Neural cell (in vitro differentiated cells): Measurements from ENCODE around the gene TRMT2A. TPM values are rescaled to one million over a fixed set of nuclear protein-coding genes. Genes with fewer than 3 reads are reported as not detected.
"Not testable (repeated sequence)": the region's sequence is repeated elsewhere in the genome, so short reads cannot be mapped to it uniquely, and the experiment has no call there.

ENCODE experiments used
- H2AFZ ChIP-seq: fragments of 200-600, 300-800 bp; sonication (generic), shearing (Covaris generic); 2 replicates; pipeline ENCODE4 v1.6.0; 2014; ENCODE audit warnings: low read depth, mild to moderate bottlenecking, antibody characterized with exemption, low read length, moderate library complexity
- H3F3A ChIP-seq: fragments of 200-600 bp; shearing (Covaris generic); 2 replicates; pipeline ENCODE4 v1.6.1; 2016; ENCODE audit warnings: mild to moderate bottlenecking, moderate library complexity, mixed read lengths, antibody characterized with exemption, low read length; ENCODE audit not compliant: insufficient read depth, poor library complexity, severe bottlenecking
- H3K27ac ChIP-seq: fragments of 200-600, 300-800 bp; sonication (generic), shearing (Covaris generic); 2 replicates; pipeline ENCODE4 v1.5.1; 2014; ENCODE audit warnings: mild to moderate bottlenecking, low read length, moderate library complexity
- H3K27me3 ChIP-seq: fragments of 300-800, 200-600 bp; sonication (generic), shearing (Covaris generic); 2 replicates; pipeline ENCODE4 v1.6.0; 2014; ENCODE audit warnings: mild to moderate bottlenecking, low read depth, low read length, moderate library complexity; ENCODE audit not compliant: insufficient read depth
- H3K36me3 ChIP-seq: fragments of 300-800, 200-600 bp; sonication (generic), shearing (Covaris generic); 2 replicates; pipeline ENCODE4 v1.5.1; 2014; ENCODE audit warnings: mild to moderate bottlenecking, antibody characterized with exemption, low read length, moderate library complexity; ENCODE audit not compliant: insufficient read depth
- H3K4me2 ChIP-seq: fragments of 300-800, 200-600 bp; sonication (generic), shearing (Covaris generic); 2 replicates; pipeline ENCODE4 v1.6.0; 2014; ENCODE audit warnings: mild to moderate bottlenecking, low read length
- H3K4me3 ChIP-seq: fragments of 300-800, 200-600 bp; sonication (generic), shearing (Covaris generic); 2 replicates; pipeline ENCODE4 v1.5.1; 2014; ENCODE audit warnings: mild to moderate bottlenecking, low read length, moderate library complexity
- H3K79me2 ChIP-seq: fragments of 200-600 bp; shearing (Covaris generic); replicated peaks from 2 replicates; pipeline ENCODE4 v1.6.0; 2014; ENCODE audit warnings: mild to moderate bottlenecking, low read length, moderate library complexity; ENCODE audit not compliant: insufficient read depth
- H3K9ac ChIP-seq: fragments of 300-800, 200-600 bp; sonication (generic), shearing (Covaris generic); 2 replicates; pipeline ENCODE4 v1.6.1; 2016; ENCODE audit warnings: mild to moderate bottlenecking, low read length, mixed read lengths
- H3K9me2 ChIP-seq: fragments of 200-600 bp; shearing (Covaris generic); 2 replicates; pipeline ENCODE4 v1.6.1; 2016; ENCODE audit warnings: mild to moderate bottlenecking, low read length, mixed read lengths; ENCODE audit not compliant: insufficient read depth
- H3K9me3 ChIP-seq: fragments of 200-600, 300-800 bp; sonication (generic), shearing (Covaris generic); 2 replicates; pipeline ENCODE4 v1.6.1; 2016; ENCODE audit warnings: mild to moderate bottlenecking, mixed run types, low read length, moderate library complexity, mixed read lengths
- H4K20me1 ChIP-seq: fragments of 200-600 bp; shearing (Covaris generic); 2 replicates; pipeline ENCODE4 v1.6.1; 2016; ENCODE audit warnings: mild to moderate bottlenecking, mixed run types; ENCODE audit not compliant: insufficient read depth
- EP300 ChIP-seq: fragments of 450-650 bp; conservative IDR thresholded peaks from 2 replicates; pipeline ENCODE4 v1.6.1; 2014; ENCODE audit warnings: antibody characterized with exemption, mild to moderate bottlenecking, moderate library complexity; ENCODE audit not compliant: poor library complexity, severe bottlenecking
- EZH2 ChIP-seq: fragments of 200-600, 300-800 bp; shearing (Covaris generic), sonication (generic); IDR thresholded peaks from 2 replicates; pipeline ENCODE4 v1.6.1; 2014; ENCODE audit warnings: antibody characterized with exemption, low read length, borderline replicate concordance, mild to moderate bottlenecking; ENCODE audit not compliant: insufficient read depth, poor library complexity, severe bottlenecking
- MXI1 ChIP-seq: fragments of 450-650 bp; conservative IDR thresholded peaks from 2 replicates; pipeline ENCODE4 v1.6.1; 2014; ENCODE audit warnings: antibody characterized with exemption, mild to moderate bottlenecking; ENCODE audit not compliant: poor library complexity, severe bottlenecking
- POLR2AphosphoS5 ChIP-seq: IDR thresholded peaks from 2 replicates; pipeline ENCODE4 v1.6.1; 2012
- RAD21 ChIP-seq: fragments of 450-650 bp; conservative IDR thresholded peaks from 2 replicates; pipeline ENCODE4 v1.6.1; 2014; ENCODE audit warnings: antibody characterized with exemption, mild to moderate bottlenecking, moderate library complexity
- SMC3 ChIP-seq: fragments of 450-650 bp; conservative IDR thresholded peaks from 2 replicates; pipeline ENCODE4 v1.6.1; 2014; ENCODE audit warnings: antibody characterized with exemption, mild to moderate bottlenecking, moderate library complexity; ENCODE audit not compliant: poor library complexity
- TAF1 ChIP-seq: IDR thresholded peaks from 2 replicates; pipeline ENCODE4 v1.6.1; 2012; ENCODE audit warnings: low read depth
- polyA plus RNA-seq: library from polyadenylated mRNA; depleted of rRNA; stranded (reverse); fragments of >200 nt; gene quantifications from 2 replicates; pipeline ENCODE4 v1.2.3, GENCODE V29; 2014
- TF ChIP-seq, protein P1 (sequence below): fragments of 450-650 bp; IDR thresholded peaks from 2 replicates; pipeline ENCODE4 v1.5.1; 2014; ENCODE audit warnings: antibody characterized with exemption, mild to moderate bottlenecking, moderate library complexity; ENCODE audit not compliant: poor library complexity, severe bottlenecking
- TF ChIP-seq, protein P2 (sequence below): IDR thresholded peaks from 2 replicates; pipeline ENCODE4 v1.6.1; 2012; ENCODE audit warnings: borderline replicate concordance

The TRMT2A gene
- polyA plus RNA-seq, 1 donor from 2014 or later, result 96.7 TPM

- no peak overlapping the region for H3K4me2 ChIP-seq
- H3K9ac ChIP-seq, result no peak overlapping the region
- no peak overlapping the region for H3K4me3 ChIP-seq
- TF ChIP-seq SMC3 (no peak), RAD21 (no peak), TAF1 (no peak), EZH2 (no peak)
- TF ChIP-seq, protein P1, sequence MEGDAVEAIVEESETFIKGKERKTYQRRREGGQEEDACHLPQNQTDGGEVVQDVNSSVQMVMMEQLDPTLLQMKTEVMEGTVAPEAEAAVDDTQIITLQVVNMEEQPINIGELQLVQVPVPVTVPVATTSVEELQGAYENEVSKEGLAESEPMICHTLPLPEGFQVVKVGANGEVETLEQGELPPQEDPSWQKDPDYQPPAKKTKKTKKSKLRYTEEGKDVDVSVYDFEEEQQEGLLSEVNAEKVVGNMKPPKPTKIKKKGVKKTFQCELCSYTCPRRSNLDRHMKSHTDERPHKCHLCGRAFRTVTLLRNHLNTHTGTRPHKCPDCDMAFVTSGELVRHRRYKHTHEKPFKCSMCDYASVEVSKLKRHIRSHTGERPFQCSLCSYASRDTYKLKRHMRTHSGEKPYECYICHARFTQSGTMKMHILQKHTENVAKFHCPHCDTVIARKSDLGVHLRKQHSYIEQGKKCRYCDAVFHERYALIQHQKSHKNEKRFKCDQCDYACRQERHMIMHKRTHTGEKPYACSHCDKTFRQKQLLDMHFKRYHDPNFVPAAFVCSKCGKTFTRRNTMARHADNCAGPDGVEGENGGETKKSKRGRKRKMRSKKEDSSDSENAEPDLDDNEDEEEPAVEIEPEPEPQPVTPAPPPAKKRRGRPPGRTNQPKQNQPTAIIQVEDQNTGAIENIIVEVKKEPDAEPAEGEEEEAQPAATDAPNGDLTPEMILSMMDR, result no peak
- no peaks in the 10 kb centered on the region for H3K79me2 ChIP-seq
- no peaks in the 10 kb centered on the region for H3F3A ChIP-seq
- no peaks in the 10 kb centered on the region for H3K9me3 ChIP-seq
- no peaks in the 10 kb centered on the region for H4K20me1 ChIP-seq
- H3K27me3 ChIP-seq, result no peaks in the 10 kb centered on the region
- H3K36me3 ChIP-seq, result no peaks in the 10 kb centered on the region
- no peak overlapping the region for H3K27ac ChIP-seq
- no peaks in the 10 kb centered on the region for H3K9me2 ChIP-seq
- no peak overlapping the region for H2AFZ ChIP-seq
Measured at GRCh38 chr22:20069331-20070042, 47.5 kb downstream of the TRMT2A start.

- no peaks in the 10 kb centered on the region for H3K36me3 ChIP-seq
- H3F3A ChIP-seq, result no peaks in the 10 kb centered on the region
- no peak overlapping the region for H3K9ac ChIP-seq
- no peaks in the 10 kb centered on the region for H4K20me1 ChIP-seq
- H3K9me3 ChIP-seq, result no peaks in the 10 kb centered on the region
- no peak overlapping the region for H3K27ac ChIP-seq
- no peaks in the 10 kb centered on the region for H3K27me3 ChIP-seq
- no peak for TF ChIP-seq MXI1
- TF ChIP-seq RAD21, result no peak
- no peak for TF ChIP-seq EZH2
- TF ChIP-seq, protein P1, result no peak
- no peak for TF ChIP-seq EP300
- TF ChIP-seq POLR2AphosphoS5, result no peak
- TF ChIP-seq SMC3, result no peak
- TF ChIP-seq, protein P2, sequence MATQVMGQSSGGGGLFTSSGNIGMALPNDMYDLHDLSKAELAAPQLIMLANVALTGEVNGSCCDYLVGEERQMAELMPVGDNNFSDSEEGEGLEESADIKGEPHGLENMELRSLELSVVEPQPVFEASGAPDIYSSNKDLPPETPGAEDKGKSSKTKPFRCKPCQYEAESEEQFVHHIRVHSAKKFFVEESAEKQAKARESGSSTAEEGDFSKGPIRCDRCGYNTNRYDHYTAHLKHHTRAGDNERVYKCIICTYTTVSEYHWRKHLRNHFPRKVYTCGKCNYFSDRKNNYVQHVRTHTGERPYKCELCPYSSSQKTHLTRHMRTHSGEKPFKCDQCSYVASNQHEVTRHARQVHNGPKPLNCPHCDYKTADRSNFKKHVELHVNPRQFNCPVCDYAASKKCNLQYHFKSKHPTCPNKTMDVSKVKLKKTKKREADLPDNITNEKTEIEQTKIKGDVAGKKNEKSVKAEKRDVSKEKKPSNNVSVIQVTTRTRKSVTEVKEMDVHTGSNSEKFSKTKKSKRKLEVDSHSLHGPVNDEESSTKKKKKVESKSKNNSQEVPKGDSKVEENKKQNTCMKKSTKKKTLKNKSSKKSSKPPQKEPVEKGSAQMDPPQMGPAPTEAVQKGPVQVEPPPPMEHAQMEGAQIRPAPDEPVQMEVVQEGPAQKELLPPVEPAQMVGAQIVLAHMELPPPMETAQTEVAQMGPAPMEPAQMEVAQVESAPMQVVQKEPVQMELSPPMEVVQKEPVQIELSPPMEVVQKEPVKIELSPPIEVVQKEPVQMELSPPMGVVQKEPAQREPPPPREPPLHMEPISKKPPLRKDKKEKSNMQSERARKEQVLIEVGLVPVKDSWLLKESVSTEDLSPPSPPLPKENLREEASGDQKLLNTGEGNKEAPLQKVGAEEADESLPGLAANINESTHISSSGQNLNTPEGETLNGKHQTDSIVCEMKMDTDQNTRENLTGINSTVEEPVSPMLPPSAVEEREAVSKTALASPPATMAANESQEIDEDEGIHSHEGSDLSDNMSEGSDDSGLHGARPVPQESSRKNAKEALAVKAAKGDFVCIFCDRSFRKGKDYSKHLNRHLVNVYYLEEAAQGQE, result no peak
- no peak for TF ChIP-seq TAF1
- no peaks in the 10 kb centered on the region for H3K9me2 ChIP-seq
- H3K4me2 ChIP-seq, result no peak overlapping the region
- no peak overlapping the region for H3K4me3 ChIP-seq
- H3K79me2 ChIP-seq, result no peaks in the 10 kb centered on the region
- no peak overlapping the region for H2AFZ ChIP-seq
Measured at GRCh38 chr22:20068640-20069039, 48.4 kb downstream of the TRMT2A start.

GRCh38 chr22:20067384-20067682 is 49.7 kb downstream of the TRMT2A start:
- not testable (repeated sequence) for H3K79me2 ChIP-seq, H4K20me1 ChIP-seq, H3K27ac ChIP-seq, H2AFZ ChIP-seq, H3K9me2 ChIP-seq, H3K9me3 ChIP-seq, H3K4me2 ChIP-seq, H3K27me3 ChIP-seq, H3F3A ChIP-seq, H3K4me3 ChIP-seq, H3K9ac ChIP-seq, H3K36me3 ChIP-seq
